Stimulated activated naive CD4-positive, alpha-beta T cell (primary cell): Measurements from ENCODE around the gene CDH23.

Source experiments
- DNase-seq, 6 experiments: peaks; one replicate each; lab custom pipeline; 2025; lab: John Stamatoyannopoulos, UW

Gene CDH23

DNA sequence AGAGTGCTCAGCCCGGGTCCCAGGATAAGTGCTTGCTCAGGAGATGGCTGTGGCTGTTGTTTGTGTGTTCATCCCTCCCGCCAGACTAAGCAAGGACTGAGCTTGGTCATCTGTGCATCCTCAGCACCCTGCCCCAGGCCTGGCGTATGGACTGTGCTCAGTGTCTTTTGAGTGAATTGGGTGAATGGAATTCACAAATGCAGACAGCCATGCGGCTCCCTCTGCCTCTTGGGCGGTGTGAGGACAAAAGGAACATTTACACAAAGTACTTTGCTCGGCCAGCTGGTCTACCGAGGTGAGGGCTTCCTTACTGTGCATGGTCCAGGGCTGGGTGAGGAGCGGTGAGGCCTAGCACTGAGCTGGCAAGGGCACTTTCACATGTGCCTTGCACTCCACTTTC lies 120.2 kb downstream of the CDH23 start:
- no peak for DNase-seq

DNA sequence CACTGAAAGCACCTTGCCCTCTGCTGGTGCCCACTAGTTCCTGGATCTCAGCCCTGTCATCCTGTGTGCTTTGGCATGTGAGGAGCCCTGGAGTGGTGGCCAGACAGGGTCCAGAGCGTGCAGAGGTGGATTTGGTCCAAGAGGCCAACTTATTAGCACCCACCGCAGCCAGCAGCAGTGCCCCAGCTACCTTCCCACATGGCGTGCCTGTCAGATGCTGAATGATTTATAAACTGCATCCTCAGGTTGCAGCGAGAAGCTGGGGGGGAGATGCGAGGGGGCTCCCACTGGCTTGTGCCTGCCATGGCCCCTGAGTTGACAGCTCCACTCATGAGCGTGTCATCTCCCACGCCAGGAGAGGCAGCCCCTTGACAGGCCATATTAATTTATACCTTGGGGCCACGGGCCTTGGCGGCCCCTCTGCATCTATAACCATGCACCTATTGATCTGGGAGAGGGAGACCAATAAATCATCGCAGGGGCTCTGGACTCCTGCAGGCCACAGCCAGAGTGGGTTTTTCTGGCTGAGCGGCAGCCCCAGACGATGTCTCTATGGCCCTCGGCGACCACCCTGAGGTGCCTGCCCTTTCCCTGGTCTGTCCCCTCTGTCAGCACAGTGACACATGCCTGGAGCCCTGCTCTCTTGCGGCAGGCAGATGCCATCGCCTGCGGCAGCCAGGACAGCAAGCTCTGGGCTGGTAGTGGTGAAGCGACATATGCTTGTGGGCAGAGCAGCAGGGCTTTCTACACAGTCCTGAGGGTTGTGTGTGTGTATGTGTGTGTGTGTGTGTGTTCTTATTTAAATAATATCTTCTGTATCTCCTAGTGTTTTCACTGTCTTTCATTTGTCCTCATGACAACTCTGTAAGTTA lies 120.8 kb downstream of the CDH23 start:
- DNase-seq = no peak

DNA sequence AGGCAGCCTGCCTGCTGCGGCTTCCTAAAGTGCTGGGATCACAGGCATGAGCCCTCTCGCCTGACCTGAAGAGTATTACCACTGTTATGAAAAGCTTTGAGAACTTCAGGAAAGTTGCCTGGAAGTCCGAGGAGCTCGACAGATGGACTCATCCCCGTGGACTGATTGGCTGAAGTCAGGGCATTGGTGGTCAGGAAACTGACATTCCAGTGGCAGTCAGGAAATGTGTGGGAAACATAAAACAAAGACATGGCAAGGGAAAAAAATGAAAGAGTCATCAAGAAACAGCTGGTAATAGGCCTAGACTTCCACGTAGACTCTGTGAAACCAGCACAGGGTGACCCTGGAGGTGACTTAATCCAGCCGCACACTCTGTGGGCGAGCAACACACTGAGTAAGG lies 123.3 kb downstream of the CDH23 start:
- no peak for DNase-seq

DNA sequence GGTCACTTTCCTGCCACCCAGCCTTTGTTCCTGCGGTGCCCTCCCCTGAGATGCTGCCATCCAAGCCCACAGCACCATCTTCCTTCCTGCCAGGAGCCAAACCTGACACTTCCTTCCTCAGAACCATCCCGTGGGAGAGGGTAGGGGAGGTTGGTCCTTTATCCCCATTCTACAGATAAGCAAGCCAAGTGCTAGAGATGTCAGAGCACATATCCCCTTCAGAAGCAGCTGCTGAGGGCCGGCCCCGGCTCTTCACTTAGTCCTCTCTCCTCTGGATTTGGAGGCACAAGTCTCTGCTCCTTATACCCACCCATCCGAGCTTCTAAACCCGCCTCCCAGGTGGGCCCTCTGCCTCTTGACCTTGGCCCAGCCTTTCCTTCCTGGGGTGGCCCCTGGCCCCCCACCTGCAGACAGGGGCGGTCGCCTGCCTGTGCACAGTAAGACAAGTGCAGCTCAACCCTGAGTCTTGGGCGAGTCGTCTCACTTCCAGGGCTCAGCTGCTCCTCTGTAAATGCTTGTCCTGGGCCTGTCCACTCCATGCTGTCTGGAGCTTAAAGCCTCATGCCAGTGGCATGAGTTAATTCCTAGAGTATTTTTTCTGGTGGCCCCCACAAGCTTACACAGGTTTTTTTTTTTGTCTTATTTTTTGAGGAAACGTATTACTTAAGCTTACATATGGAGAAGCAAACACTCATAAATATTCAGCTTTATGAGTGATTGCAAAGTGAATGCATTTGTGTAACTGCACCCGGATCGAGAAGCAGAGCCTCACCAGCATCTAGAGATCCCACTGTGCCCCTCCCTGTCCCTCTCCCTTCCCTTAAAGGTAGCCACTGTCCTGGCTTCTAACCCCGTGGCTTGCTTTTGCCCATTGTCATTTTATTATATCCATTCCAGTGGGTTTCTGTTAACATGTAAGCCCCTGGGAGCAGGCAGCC lies 125.1 kb downstream of the CDH23 start:
- no peak for DNase-seq

DNA sequence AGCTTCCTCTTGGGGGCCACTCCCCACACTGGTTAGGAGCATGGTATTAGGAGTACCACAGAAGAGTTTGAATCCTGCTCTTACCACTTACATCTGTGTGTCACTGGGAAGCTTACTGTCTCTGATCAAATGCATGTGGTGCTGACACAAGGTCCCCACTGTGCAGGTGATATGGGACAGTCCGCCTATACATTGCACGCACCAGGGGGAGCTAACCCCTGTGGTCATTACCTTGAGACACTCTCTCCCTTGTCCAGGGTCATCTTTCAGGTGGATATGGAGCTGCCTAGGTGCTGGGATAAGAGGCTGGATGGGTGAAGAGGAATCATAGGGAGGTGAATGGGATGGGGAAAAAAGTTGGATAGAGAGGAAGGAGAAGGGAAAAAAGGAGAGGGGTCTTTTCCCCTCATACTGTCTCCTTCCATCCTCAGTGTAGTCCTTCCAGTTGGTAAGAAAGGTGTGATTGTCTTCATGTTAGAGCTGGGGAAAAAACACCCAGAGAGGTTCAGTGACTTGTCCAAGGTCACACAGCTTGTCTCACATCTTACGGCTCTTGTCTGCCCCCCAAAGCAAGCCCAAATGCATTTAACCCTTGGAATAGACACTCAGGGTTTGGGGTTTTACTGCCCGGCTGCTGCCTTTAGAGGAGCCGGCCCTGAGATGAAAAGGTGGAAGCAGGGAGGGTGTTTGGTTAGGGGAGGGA lies 125.9 kb downstream of the CDH23 start:
- DNase-seq = no peak

DNA sequence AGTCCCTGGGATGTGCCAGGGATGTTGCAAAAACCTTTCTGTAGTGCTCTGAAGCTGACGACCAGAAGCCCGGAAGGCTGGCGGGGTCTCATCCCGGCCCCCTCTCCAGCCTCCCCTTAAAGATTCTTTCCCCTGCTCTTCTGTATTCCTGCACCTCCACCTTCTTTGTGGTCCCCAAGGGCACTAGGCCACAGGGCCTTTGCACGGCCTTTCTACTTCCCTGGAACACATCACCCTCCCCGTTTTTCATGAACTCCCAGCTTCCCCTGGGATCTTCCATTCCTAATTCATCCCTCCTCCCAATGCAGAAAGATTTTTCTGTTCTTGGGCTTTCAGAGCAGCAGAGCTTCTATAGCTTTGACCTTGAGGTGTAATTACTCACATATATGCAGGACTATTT lies 127.0 kb downstream of the CDH23 start:
- DNase-seq = no peak

DNA sequence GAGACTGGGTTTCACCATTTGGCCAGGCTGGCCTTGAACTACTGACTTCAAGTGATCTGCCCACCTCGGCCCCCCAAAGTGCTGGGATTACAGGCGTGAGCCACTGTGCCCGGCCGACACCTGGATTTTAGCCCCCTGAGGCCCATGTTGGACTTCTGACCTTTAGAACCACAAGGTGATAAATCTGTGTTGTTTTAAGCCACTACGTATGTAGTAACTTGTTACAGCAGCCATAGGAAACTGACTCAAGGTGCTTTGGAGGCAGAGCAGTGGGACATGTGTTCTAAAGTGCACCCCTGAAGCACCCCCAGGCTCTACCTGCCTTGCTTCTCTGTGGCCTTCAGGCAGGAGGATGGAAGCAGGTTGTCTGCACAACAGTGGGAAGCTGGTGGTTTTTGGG lies 128.4 kb downstream of the CDH23 start:
- no peak for DNase-seq

DNA sequence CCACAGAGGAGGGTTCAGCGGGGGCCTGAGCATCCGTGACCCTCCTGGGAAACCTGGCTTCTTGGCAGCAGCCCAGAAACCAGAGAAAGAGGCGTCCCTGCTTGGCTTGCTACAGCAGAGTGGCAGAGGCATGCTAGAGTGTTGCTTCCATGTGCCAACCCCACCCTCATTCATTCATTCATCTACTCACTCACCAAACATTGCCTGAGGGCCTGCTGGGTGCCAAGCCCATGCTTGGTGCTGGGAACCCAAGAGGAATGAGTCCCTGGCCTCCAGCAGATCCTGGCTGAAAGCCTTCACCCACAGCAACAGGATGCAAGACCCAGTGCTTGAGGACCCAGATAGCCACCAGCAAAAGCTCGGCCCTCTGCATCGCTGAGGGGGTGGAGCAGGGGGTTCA lies 129.0 kb downstream of the CDH23 start:
- no peak for DNase-seq

DNA sequence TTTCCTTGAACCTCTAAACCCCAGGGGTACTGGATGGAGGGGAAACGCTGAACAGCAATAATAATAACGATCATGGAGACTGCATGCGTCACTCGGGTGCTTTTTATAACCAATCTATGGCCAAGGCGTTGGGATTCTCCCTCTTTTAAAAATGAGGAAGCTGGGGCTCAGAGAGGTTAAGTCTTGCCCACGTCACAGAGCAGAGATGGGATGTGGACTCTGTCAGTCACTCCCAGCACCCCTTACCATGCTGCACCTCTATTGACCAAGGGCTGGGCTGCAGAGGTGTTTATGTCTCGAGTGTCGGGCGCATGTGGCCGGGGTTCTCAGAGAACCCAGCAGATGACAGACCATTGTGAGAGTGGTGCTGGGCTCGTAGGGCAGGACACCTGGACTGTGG lies 129.9 kb downstream of the CDH23 start:
- DNase-seq = no peak

DNA sequence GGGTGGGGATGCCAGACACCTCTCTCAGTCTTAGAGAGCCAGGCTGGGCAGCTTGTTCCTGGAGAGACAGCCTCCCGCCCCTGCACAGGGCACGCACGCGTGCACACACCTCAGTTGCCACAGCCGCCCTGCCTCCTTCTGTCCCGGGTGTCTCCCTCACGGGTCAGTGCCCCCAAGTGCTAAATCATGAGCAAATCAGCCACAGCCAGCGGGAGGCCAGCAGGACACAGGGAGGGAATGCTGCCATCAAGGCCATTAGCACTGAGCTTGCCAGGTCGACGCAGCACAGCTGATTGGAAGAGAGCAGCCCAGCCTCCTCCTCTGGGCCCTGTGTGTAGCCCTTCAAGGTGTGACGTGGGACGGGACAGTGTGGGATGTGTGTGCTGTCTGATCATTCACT lies 130.4 kb downstream of the CDH23 start:
- no peak for DNase-seq

DNA sequence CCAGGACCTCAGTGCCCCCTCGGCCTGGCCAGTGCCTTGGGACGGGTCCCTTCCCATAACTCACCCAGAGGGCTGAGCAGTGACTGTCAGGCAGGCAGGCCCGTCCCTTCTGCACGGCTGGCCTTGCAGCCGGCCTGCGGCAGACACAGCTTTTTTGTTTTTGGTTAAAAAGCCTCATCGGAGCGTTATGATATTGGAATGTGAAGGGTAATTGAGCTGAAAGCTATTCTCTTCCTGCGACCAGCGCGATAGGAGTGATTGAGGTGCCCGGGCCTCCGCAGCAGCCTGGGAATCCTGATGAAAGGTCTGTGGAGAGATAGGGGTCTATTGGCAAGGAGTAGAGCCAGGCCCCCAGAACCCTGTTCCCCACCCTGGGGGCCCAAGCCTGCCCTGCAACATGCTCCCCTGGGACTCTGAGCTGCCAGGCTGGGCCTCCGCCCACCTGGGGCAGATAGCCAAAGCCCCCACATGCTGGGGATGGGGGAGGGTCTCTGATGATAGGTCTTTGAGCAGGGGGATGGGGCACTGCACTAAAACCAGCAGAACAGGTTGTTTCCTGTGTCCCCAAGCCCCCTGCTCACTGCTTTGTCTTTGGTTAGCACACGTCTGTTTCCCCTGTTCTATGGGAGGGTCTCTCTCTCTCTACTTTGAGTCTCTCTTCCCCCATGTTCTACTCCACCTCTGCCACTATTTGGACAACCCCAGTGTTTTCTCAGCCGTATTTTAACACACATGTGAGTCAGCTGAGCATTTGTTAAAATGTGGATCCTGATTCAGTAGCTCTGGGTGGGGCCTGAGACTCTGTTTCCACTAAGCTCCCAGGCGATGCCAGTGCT lies 131.9 kb downstream of the CDH23 start:
- DNase-seq = no peak

DNA sequence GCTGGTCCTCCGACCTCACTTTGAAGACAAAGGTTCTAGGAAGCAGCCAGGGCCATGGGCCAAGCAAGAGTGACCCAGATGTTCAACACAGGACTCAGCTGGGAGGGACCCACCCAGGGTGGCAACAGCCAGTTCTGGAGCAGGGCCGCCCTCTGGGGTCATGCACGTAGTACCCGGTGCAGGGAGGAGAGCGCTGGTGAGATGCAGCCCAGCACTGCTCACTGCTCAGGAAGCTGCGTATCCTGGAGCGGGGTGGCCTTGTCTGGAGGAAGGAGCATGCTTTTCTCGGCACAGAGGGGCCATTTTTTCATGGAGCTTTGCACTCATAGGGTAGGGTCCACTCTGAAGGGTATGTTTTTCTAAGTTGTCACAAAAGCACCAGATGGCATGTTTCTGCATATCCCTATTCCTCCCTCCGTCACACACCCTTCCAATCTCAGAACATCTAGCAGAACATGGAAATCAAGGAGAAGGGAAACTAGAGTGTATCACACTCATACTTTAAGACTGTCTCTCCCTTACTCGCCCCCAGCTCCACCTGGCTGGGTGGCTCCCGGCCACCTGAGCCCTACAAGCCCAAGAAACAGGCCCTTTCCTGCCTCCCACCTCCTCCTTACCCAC lies 132.6 kb downstream of the CDH23 start:
- no peak for DNase-seq

DNA sequence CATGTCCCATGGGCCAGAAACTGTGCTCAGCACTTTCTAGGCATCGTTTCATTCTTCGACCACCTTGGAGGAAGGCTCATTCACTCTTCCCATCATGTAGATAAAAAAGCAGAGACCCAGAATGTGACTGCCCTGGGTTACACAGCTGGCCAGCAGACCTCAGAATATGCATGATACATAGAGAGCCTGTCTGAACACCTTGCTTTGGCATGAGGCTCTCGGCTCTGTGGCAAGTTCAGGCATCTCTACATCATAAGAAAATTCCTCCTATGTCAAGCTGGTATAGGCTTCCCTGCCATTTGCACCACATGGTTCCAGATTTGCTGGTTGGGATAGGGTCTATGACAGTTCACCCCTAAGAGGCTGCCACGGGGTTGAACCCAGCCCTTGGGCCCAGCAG lies 134.1 kb downstream of the CDH23 start:
- DNase-seq = no peak

DNA sequence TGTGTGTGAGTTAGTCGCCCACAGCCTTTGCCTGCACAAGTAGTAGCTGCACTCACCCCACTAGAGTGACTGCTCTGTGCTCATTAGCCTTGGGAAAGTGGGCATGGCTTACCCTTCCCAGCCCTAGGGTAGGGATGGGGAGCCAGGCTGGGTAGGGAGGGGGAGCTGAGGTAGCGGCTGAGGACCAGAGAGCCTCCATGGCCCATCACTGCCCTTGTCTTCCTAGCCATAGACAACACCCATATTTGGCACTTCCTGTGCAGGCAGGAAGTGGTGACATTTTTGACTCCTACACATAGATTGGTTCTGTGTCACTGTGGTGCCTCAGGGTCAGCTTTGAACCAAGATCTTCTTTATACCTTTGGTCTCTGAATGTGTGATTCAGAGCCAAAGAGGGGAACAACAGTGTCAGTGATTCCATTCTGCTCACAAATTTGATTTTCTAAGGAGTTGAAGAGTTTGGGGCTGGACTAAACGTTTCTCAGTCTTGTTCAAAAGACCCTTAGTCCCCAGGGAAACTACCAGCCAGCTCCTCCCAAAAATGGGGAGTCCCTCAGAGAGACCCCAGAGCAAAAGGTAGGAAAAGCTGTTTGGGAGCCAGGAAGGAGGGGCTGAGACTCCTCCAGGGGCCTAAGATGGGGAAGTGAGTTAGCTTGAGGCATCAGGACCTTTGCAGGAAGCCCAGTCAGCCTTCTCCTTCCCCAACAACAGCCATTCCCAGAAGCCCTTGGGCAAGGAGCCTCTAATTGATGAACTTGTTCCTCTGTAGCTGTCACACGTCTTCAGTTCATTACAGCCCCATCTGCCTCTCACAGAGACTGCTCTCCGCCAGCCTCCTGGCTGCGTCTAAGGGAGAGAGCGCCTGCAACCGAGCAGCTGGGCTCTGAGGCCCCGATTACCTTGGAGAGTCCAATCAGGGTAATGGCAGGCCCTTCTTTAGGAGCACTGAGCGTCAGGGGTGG lies 135.0 kb downstream of the CDH23 start:
- DNase-seq = peak in 2 of 6 experiments; percentile 2 to 4

DNA sequence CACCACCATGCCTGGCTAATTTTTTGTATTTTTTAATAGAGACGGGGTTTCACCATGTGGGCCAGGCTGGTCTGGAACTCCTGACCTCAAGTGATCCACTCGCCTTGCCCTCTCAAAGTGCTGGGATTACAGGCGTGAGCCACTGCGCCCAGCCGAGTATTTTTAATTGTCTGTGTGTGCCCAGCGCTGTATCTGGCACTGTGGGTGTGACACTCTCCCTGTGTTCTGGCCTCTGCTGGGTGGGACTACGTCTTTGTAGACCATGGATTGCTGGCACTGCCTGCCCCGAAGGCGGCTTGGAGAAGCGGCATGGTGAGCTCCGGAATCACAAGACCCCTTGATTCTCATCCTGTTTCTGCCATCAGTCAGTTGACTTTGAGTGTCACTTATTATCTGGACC lies 136.2 kb downstream of the CDH23 start:
- no peak for DNase-seq

DNA sequence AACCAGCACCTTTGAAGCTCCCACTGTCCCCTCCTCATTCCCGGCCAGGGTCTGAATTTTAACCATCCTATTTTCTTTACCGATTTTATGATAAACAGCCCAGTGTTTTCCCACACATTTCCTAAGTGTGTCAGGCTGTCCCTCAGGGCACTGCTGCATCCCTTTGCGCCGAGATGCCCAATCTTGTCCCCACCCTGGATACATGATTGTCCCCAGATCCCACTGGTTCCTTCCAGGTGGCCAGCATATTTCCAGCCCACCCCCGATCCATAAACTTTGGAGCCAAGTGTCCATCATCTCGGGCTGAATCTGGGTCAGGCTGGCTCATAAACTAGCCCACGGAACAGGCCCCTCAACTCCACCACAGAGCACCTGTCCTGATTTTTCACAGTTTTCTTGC lies 137.2 kb downstream of the CDH23 start:
- no peak for DNase-seq

DNA sequence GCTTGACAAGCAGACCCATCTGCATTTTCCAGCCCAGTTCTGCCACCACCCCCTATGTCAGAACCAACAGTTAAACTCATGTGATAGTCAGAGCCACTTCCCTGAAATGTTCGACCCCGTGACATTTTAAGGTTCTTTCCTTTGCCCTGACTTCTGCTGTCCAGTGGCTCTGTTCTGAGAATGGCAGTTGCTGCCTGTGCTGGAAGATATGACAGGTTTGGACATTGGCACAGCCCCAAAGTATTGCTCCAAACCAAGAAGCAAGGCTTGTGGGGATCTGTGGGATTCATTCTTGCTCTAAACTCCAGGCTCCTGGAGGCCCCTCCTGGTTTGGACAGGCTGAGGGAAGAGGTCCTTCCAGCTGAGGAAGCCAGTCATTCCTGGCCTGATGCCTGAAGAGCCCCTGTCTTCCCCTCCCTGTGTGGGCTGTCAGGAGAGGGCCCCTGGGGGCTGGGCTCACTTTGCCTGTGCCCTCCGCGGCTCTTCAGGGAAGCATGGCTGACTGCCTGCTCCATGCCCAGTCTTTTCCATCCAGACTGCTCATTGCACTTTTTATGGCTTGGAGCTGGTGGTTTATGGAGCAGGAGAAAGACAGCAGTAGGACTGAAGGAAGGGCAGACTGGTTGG lies 138.0 kb downstream of the CDH23 start:
- DNase-seq = no peak

DNA sequence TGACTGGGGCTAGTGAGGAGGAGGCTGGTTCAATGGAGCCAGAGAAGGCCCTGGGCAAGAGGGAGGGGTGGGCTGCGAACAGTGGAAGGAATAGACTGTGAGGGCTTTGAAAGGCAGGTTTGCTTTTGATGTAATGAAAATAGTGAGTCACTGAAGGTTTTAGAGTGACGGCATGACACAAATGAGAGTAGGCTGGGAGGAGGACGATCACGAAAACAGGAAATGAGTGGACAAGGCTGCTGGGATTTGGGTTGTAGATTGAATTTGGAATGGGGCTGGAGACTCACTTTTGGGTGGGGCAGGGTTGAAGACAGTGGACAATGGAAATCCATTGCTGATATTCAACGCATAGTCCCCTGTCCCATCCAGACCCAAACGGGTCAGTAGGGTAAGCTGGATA lies 139.6 kb downstream of the CDH23 start:
- no peak for DNase-seq

DNA sequence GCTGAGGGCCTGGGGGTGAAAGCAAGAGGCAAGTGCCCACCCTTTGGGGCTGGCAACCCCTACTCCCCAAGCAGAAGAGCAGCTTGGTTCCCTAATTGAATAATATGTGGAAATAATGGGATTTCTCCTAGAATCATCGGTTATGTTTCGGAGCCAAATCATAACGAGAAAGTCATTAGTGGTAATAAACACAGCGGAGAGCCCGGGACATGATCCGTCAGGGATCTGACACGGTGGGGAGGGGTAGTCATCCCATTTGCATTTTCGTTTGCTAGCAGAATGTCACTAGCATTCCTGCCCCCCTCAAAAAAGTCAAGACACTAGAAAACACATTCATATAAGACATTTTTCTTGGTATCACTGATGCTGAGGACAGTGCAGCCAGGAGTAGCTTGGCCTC lies 140.4 kb downstream of the CDH23 start:
- no peak for DNase-seq
